OCI-LY3 (cell line): ENCODE results near the gene GAB4.

Experiments
- H2AFZ ChIP-seq: fragments of 200-600, 300-600 bp; shearing (Covaris generic); 2 replicates; pipeline ENCODE4 v1.6.0; 2014; ENCODE audit warnings: antibody characterized with exemption, low read depth, low read length
- H3K27ac ChIP-seq: fragments of 200-600, 300-600 bp; sonication (generic); 2 replicates; pipeline ENCODE4 v1.5.1; 2014; ENCODE audit warnings: mild to moderate bottlenecking, low read length, moderate library complexity, mixed read lengths
- H3K27me3 ChIP-seq: fragments of 200-600, 300-600 bp; sonication (generic); 2 replicates; pipeline ENCODE4 v1.6.1; 2014; ENCODE audit warnings: low read depth, low read length, mixed read lengths
- H3K36me3 ChIP-seq: fragments of 200-600, 300-600 bp; sonication (generic); replicated peaks from 2 replicates; pipeline ENCODE3; 2014; ENCODE audit warnings: low read depth, low read length, mixed read lengths
- H3K4me1 ChIP-seq: fragments of 300-600, 200-600 bp; sonication (generic); 2 replicates; pipeline ENCODE4 v1.6.1; 2014; ENCODE audit warnings: low read length, mixed read lengths
- H3K4me2 ChIP-seq: fragments of 200-600, 300-600 bp; sonication (generic); 2 replicates; pipeline ENCODE4 v1.6.1; 2014; ENCODE audit warnings: low read length, mixed read lengths
- H3K4me3 ChIP-seq: fragments of 300-600, 200-600 bp; sonication (generic); 2 replicates; pipeline ENCODE4 v1.5.1; 2014; ENCODE audit warnings: antibody characterized with exemption, mild to moderate bottlenecking, low read length, moderate library complexity
- H3K79me2 ChIP-seq: fragments of 300-600, 200-600 bp; shearing (Covaris generic); 2 replicates; pipeline ENCODE4 v1.6.1; 2014; ENCODE audit warnings: mild to moderate bottlenecking, low read length, mixed read lengths
- H3K9ac ChIP-seq: fragments of 300-600, 200-600 bp; shearing (Covaris generic); 2 replicates; pipeline ENCODE4 v1.6.0; 2014; ENCODE audit warnings: mild to moderate bottlenecking, low read length, moderate library complexity
- H3K9me3 ChIP-seq: fragments of 200-600, 300-600 bp; shearing (Covaris generic); 2 replicates; pipeline ENCODE4 v1.6.1; 2014; ENCODE audit warnings: low read length, mixed read lengths; ENCODE audit not compliant: insufficient read depth
- H4K20me1 ChIP-seq: fragments of 200-600, 300-600 bp; sonication (generic); 2 replicates; pipeline ENCODE4 v1.6.1; 2016; ENCODE audit warnings: low read length, mixed read lengths; ENCODE audit not compliant: insufficient read depth
- EZH2phosphoT487 ChIP-seq: fragments of 200-600 bp; shearing (Covaris generic); IDR thresholded peaks from 2 replicates; pipeline ENCODE4 v1.6.1; 2018; ENCODE audit warnings: antibody characterized with exemption, mixed run types, low read depth
- TF ChIP-seq, protein P1 (sequence below): fragments of 200-600, 300-600 bp; sonication (generic); IDR thresholded peaks from 2 replicates; pipeline ENCODE4 v1.5.1; 2014; ENCODE audit warnings: antibody characterized with exemption, low read length, low read depth

Gene GAB4

GRCh38 chr22:16989915-16990314 is 18.1 kb downstream of the GAB4 start:
- Histone ChIP-seq H4K20me1 (no peaks in the 10 kb centered on the region), H3K9ac (no peak overlapping the region), H3K4me2 (no peak overlapping the region), H3K79me2 (no peaks in the 10 kb centered on the region), H3K9me3 (no peaks in the 10 kb centered on the region), H2AFZ (no peak overlapping the region), H3K36me3 (no peaks in the 10 kb centered on the region), H3K27ac (no peak overlapping the region), H3K4me3 (no peak overlapping the region), H3K4me1 (no peaks in the 10 kb centered on the region), H3K27me3 (peaks cover 26% of the 10 kb centered on the region)
- TF ChIP-seq, protein P1, sequence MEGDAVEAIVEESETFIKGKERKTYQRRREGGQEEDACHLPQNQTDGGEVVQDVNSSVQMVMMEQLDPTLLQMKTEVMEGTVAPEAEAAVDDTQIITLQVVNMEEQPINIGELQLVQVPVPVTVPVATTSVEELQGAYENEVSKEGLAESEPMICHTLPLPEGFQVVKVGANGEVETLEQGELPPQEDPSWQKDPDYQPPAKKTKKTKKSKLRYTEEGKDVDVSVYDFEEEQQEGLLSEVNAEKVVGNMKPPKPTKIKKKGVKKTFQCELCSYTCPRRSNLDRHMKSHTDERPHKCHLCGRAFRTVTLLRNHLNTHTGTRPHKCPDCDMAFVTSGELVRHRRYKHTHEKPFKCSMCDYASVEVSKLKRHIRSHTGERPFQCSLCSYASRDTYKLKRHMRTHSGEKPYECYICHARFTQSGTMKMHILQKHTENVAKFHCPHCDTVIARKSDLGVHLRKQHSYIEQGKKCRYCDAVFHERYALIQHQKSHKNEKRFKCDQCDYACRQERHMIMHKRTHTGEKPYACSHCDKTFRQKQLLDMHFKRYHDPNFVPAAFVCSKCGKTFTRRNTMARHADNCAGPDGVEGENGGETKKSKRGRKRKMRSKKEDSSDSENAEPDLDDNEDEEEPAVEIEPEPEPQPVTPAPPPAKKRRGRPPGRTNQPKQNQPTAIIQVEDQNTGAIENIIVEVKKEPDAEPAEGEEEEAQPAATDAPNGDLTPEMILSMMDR, result no peak
- no peak for TF ChIP-seq EZH2phosphoT487

- H3K9me3 ChIP-seq, result peaks cover 6% of the 10 kb centered on the region; the same call in 1 of the 2 replicates
- peaks cover 29% of the 10 kb centered on the region for H3K27me3 ChIP-seq
- H3K36me3 ChIP-seq, result no peaks in the 10 kb centered on the region
- H3K4me3 ChIP-seq, result no peak overlapping the region
- no peaks in the 10 kb centered on the region for H3K4me1 ChIP-seq
- no peak overlapping the region for H3K9ac ChIP-seq
- no peak overlapping the region for H3K4me2 ChIP-seq
- no peaks in the 10 kb centered on the region for H3K79me2 ChIP-seq
- no peak overlapping the region for H2AFZ ChIP-seq
- no peak for TF ChIP-seq EZH2phosphoT487
- TF ChIP-seq, protein P1, result no peak
- H4K20me1 ChIP-seq, result no peaks in the 10 kb centered on the region
- no peak overlapping the region for H3K27ac ChIP-seq
Observed at GRCh38 chr22:16988257-16988656, 19.8 kb downstream of the GAB4 start.

- Histone ChIP-seq H3K27me3 (peaks cover 29% of the 10 kb centered on the region), H3K4me2 (no peak overlapping the region), H3K9me3 (peaks cover 8% of the 10 kb centered on the region; the same call in 1 of the 2 replicates), H3K9ac (no peak overlapping the region), H3K79me2 (no peaks in the 10 kb centered on the region), H3K27ac (no peak overlapping the region), H4K20me1 (no peaks in the 10 kb centered on the region), H3K36me3 (no peaks in the 10 kb centered on the region), H3K4me1 (no peaks in the 10 kb centered on the region), H2AFZ (no peak overlapping the region), H3K4me3 (no peak overlapping the region)
- TF ChIP-seq EZH2phosphoT487, result no peak
- TF ChIP-seq, protein P1, result no peak
Observed at GRCh38 chr22:16987822-16988221, 20.2 kb downstream of the GAB4 start.

DNA sequence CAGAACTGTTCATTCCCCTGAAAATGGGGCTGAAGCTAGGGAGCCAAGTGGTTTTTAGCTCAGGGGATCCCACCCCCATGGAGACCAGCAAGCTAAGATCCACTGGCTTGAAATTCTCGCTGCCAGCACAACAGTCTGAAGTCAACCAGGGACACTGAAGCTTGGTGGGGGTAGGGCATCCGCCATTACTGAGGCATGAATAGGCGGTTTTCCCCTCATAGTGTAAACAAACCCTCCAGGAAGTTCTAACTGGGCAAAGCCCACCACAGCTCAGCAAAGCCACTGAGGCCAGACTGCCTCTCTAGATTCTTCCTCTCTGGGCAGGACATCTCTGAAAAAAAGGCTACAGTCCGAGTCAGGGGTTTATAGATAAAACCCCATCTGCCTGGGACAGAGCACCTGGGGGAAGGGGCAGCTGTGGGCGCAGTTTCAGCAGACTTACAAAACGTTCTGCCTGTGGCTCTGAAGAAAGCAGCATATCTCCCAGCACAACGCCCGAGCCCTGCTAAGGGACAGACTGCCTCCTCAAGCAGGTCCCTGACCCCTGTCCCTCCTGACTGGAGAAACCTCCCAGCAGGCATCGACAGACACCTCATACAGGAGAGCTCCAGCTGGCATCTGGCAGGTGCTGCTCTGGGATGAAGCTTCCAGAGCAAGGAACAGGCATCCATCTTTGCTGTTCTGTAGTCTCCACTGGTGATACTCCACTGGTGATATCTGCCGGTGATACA is 32.7 kb downstream of the GAB4 start:
- Histone ChIP-seq H3K9me3 (no peaks in the 10 kb centered on the region), H3K9ac (no peak overlapping the region), H3K4me1 (no peaks in the 10 kb centered on the region), H3K79me2 (no peaks in the 10 kb centered on the region), H3K4me2 (peak overlapping the region; percentile 39), H3K27me3 (0 out of 2 replicates have a peak, but pooled peaks cover 4% of the 10 kb centered on the region), H3K27ac (no peak overlapping the region), H3K4me3 (no peak overlapping the region), H4K20me1 (no peaks in the 10 kb centered on the region), H2AFZ (peak overlapping the region; percentile 45; the same call in 1 of the 2 replicates), H3K36me3 (no peaks in the 10 kb centered on the region)
- TF ChIP-seq EZH2phosphoT487, result no peak
- TF ChIP-seq, protein P1, result no peak
